Keratinocyte (primary cell): ENCODE data around the gene MED9. TPM values are rescaled to one million over a fixed set of nuclear protein-coding genes. Genes with fewer than 3 reads are reported as not detected.

ENCODE experiments used
- DNase-seq: peaks from one replicate; pipeline ENCODE4 v3.0.0-alpha.2; 2011; ENCODE audit warnings: low read depth, missing footprints, low spot score
- FAIRE-seq: peaks from 2 replicates; lab custom pipeline; 2011; peaks lifted over from hg19 to GRCh38; lab: Jason Lieb, UNC
- H2AFZ ChIP-seq: 2 replicates; pipeline ENCODE4 v1.6.0; 2012; ENCODE audit warnings: low read length, control low read depth, inconsistent platforms; ENCODE audit not compliant: control insufficient read depth
- H3K27ac ChIP-seq: 2 replicates; pipeline ENCODE4 v1.5.1; 2011; ENCODE audit warnings: low read length; ENCODE audit not compliant: control insufficient read depth, insufficient read depth
- H3K27me3 ChIP-seq: 3 replicates; pipeline ENCODE4 v1.6.0; 2011; ENCODE audit warnings: low read length; ENCODE audit not compliant: control insufficient read depth, insufficient read depth; ENCODE audit errors: extremely low read depth
- H3K36me3 ChIP-seq, 2 experiments: 2 replicates in 1 of 2; 3 replicates in 1 of 2; pipeline ENCODE4 v1.5.1; 2011; ENCODE audit warnings: low read length in 2 of 2, mild to moderate bottlenecking in 1 of 2; ENCODE audit not compliant: control insufficient read depth in 2 of 2, insufficient read depth in 2 of 2; ENCODE audit errors: extremely low read depth in 1 of 2
- H3K4me1 ChIP-seq: 3 replicates; pipeline ENCODE4 v1.5.1; 2011; ENCODE audit warnings: low read length; ENCODE audit not compliant: control insufficient read depth, insufficient read depth; ENCODE audit errors: extremely low read depth
- H3K4me2 ChIP-seq: 3 replicates; pipeline ENCODE4 v1.6.0; 2011; ENCODE audit warnings: low read depth, low read length; ENCODE audit not compliant: control insufficient read depth, insufficient read depth; ENCODE audit errors: extremely low read depth
- H3K4me3 ChIP-seq, 3 experiments: fragments of 200-600 bp in 1 of 3; sonication (generic) in 1 of 3; 2 replicates in 2 of 3; 3 replicates in 1 of 3; pipeline ENCODE4 v1.5.1; 2011 to 2016; ENCODE audit warnings: low read length in 3 of 3, mild to moderate bottlenecking in 3 of 3, control low read depth in 2 of 3, inconsistent platforms in 1 of 3, low read depth in 1 of 3, mixed read lengths in 1 of 3, mixed run types in 1 of 3, moderate library complexity in 1 of 3; ENCODE audit not compliant: control insufficient read depth in 2 of 3, insufficient read depth in 2 of 3; ENCODE audit errors: extremely low read depth in 1 of 3
- H3K79me2 ChIP-seq: 2 replicates; pipeline ENCODE4 v1.6.0; 2012; ENCODE audit warnings: low read length; ENCODE audit not compliant: control insufficient read depth, insufficient read depth
- H3K9ac ChIP-seq: 3 replicates; pipeline ENCODE4 v1.6.0; 2011; ENCODE audit warnings: low read length; ENCODE audit not compliant: control insufficient read depth, insufficient read depth; ENCODE audit errors: extremely low read depth
- H3K9me1 ChIP-seq: 3 replicates; pipeline ENCODE4 v1.6.0; 2011; ENCODE audit warnings: low read length; ENCODE audit not compliant: control insufficient read depth, insufficient read depth; ENCODE audit errors: extremely low read depth
- H3K9me3 ChIP-seq: 2 replicates; pipeline ENCODE4 v1.5.1; 2012; ENCODE audit warnings: low read depth, low read length; ENCODE audit not compliant: control insufficient read depth
- H4K20me1 ChIP-seq: 3 replicates; pipeline ENCODE4 v1.6.0; 2011; ENCODE audit warnings: low read length; ENCODE audit not compliant: control insufficient read depth, insufficient read depth; ENCODE audit errors: extremely low read depth
- CTCF ChIP-seq, 3 experiments: IDR thresholded peaks in 1 of 3; conservative IDR thresholded peaks in 1 of 3; optimal IDR thresholded peaks in 1 of 3; 2 replicates in 2 of 3; 3 replicates in 1 of 3; pipeline versions ENCODE3 to v1.5.1; 2011; ENCODE audit warnings: low read length in 3 of 3, mild to moderate bottlenecking in 3 of 3, moderate library complexity in 2 of 3, control low read depth in 1 of 3, inconsistent platforms in 1 of 3; ENCODE audit not compliant: insufficient read depth in 2 of 3; ENCODE audit errors: extremely low read depth in 1 of 3
- EZH2 ChIP-seq: IDR thresholded peaks from one replicate; pipeline ENCODE4 v1.6.1; 2012; ENCODE audit warnings: inconsistent platforms, mild to moderate bottlenecking, low read length, moderate library complexity
- dilution Hi-C: fragments of 300-500 bp; cut with MboI; formaldehyde crosslinking; loops from one replicate; pipeline ENCODE4 v1.7.0; 2020; ENCODE audit warnings: low sequenced_read_pairs; ENCODE audit not compliant: extremely low pct_ligation_motif_present
- polyA plus RNA-seq, 5 experiments: library from polyadenylated mRNA; depleted of rRNA in 3 of 5; stranded (reverse) in 3 of 5; stranded (forward) in 1 of 5; unstranded in 1 of 5; fragments of >200 nt; gene quantifications; 1 replicate in 1 of 5; 2 replicates in 3 of 5; 3 replicates in 1 of 5; pipeline versions ENCODE4 v1.2.1 to v1.2.3, GENCODE V29; 2011 to 2012; ENCODE audit warnings: missing spikeins in 2 of 5, low read depth in 1 of 5, low replicate concordance in 1 of 5
- small RNA-seq, 3 experiments: library from RNA; depleted of rRNA; stranded (forward); fragments of <200 nt; gene quantifications; one replicate each; pipeline ENCODE3, GENCODE V24; 2012; ENCODE audit warnings: low read depth in 3 of 3, low replicate concordance in 1 of 3; ENCODE audit not compliant: insufficient read length in 3 of 3

Gene MED9
- polyA plus RNA-seq, 1 donor (not counting 4 experiments of a cell fraction or from before 2014, with no cell fraction given), result 6.9 TPM

GRCh38 chr17:17541640-17542001 is 64.8 kb downstream of the MED9 start:
- H3K36me3 ChIP-seq, result no peaks in the 10 kb centered on the region
- peaks cover 4% of the 10 kb centered on the region for H4K20me1 ChIP-seq
- H3K4me1 ChIP-seq, result no peaks in the 10 kb centered on the region
- H3K4me3 ChIP-seq, result no peak overlapping the region
- no peaks in the 10 kb centered on the region for H3K9me1 ChIP-seq
- H2AFZ ChIP-seq, result no peak overlapping the region
- TF ChIP-seq CTCF (optimal IDR thresholded peaks at IDR 0.05 in 1 of 3, IDR thresholded peaks at IDR 0.05 in 1 of 3, conservative IDR thresholded peaks at IDR 0.05 in 1 of 3; ENCODE audit: extremely low read depth in 1 of 3, insufficient read depth in 2 of 3, low read length in 3 of 3), result no peak
- no peak for TF ChIP-seq EZH2
- no peak for FAIRE-seq
- no peaks in the 10 kb centered on the region for H3K79me2 ChIP-seq
- no peak overlapping the region for H3K27ac ChIP-seq
- DNase-seq, result no peak
- H3K4me2 ChIP-seq, result no peak overlapping the region
- no peaks in the 10 kb centered on the region for H3K9me3 ChIP-seq
- no peak overlapping the region for H3K9ac ChIP-seq
- no peaks in the 10 kb centered on the region for H3K27me3 ChIP-seq
- dilution Hi-C loops, result no loop called here

Small RNA genes within 50 kb of the gene (small RNA-seq; reads per million reads assigned to genes)
- 0 reads per million in 3 experiments for gene RF00019

Other genes starting within 250 kb of the MED9 start
- 12.3 to 19.6 TPM (median 12.5 TPM) in 3 replicates for gene FLCN, start 239.8 kb upstream of the MED9 start, polyA plus RNA-seq
- gene COPS3, start 195.8 kb upstream of the MED9 start, polyA plus RNA-seq, result 52.4 to 89.7 TPM (median 71.3 TPM) in 3 replicates
- gene NT5M, start 173.6 kb upstream of the MED9 start, polyA plus RNA-seq, result 0.16 to 0.36 TPM (median 0.20 TPM) in 3 replicates
- 0.20 to 1.1 TPM in 2 of 3 replicates, not detected in the other for gene RASD1, start 19.4 kb downstream of the MED9 start, polyA plus RNA-seq
- gene PEMT, start 114.7 kb downstream of the MED9 start, polyA plus RNA-seq, result 17.7 to 23.7 TPM (median 18.6 TPM) in 3 replicates
- gene RAI1, start 204.5 kb downstream of the MED9 start, polyA plus RNA-seq, result 2.6 to 3.8 TPM (median 3.2 TPM) in 3 replicates